Panc1 (cell line): ENCODE data around the gene SPATA31E1. TPM values are rescaled to one million over a fixed set of nuclear protein-coding genes. Genes with fewer than 3 reads are reported as not detected.
"Not testable (repeated sequence)": the region's sequence is repeated elsewhere in the genome, so short reads cannot be mapped to it uniquely, and the experiment has no call there.

Experiments used
- ATAC-seq: fragments of 200-7000 bp; cut with Tn5 transposase; 2 replicates; pipeline ENCODE4 v1.9.1; 2020; ENCODE audit warnings: mild to moderate bottlenecking, moderate library complexity
- BruUV-seq: library from RNA; stranded (reverse); fragments of 400-500 nt; replicated peaks from 2 replicates; lab custom pipeline; 2021; lab: Mats Ljungman, UMichigan
- CTCF ChIA-PET: fragments of 300-600 bp; sonication (Branson Sonifier 250); formaldehyde crosslinking; loops from one replicate; lab custom pipeline; 2022; ENCODE audit warnings: antibody characterized with exemption; lab: Charles Lee
- POLR2A ChIA-PET: fragments of 300-600 bp; sonication (Branson Sonifier 250); formaldehyde crosslinking; loops from one replicate; lab custom pipeline; 2022; ENCODE audit warnings: antibody characterized with exemption; lab: Charles Lee
- DNase-seq: peaks from one replicate; pipeline ENCODE4 v3.0.0-alpha.2; 2010; ENCODE audit warnings: low read depth, low spot score
- H3K27ac ChIP-seq: 2 replicates; pipeline ENCODE4 v1.5.1; 2011; ENCODE audit warnings: mild to moderate bottlenecking, low read length, inconsistent platforms
- H3K27me3 ChIP-seq: fragments of 200-500 bp; sonication (Bioruptor generic); 2 replicates; pipeline ENCODE4 v1.6.0; 2014; ENCODE audit warnings: low read length, inconsistent platforms; ENCODE audit not compliant: control insufficient read depth, insufficient read depth
- H3K36me3 ChIP-seq: fragments of 200-500 bp; sonication (Bioruptor generic); 2 replicates; pipeline ENCODE4 v1.5.1; 2014; ENCODE audit warnings: inconsistent platforms, mild to moderate bottlenecking, low read length, moderate library complexity; ENCODE audit not compliant: control insufficient read depth, insufficient read depth
- H3K4me1 ChIP-seq: 2 replicates; pipeline ENCODE4 v1.5.1; 2011; ENCODE audit warnings: inconsistent platforms, mild to moderate bottlenecking, low read length, moderate library complexity; ENCODE audit not compliant: control insufficient read depth, insufficient read depth
- H3K4me3 ChIP-seq, 2 experiments: 2 replicates each; pipeline ENCODE4 v1.5.1; 2011 to 2012; ENCODE audit warnings: low read depth in 2 of 2, low read length in 2 of 2, mild to moderate bottlenecking in 2 of 2, inconsistent platforms in 1 of 2, moderate library complexity in 1 of 2
- H3K9me3 ChIP-seq: fragments of 200-500 bp; sonication (Bioruptor generic); 2 replicates; pipeline ENCODE4 v1.5.1; 2014; ENCODE audit warnings: low read depth, mild to moderate bottlenecking, inconsistent platforms, low read length, moderate library complexity; ENCODE audit not compliant: control insufficient read depth, insufficient read depth
- CTCF ChIP-seq: fragments of 450-650 bp; IDR thresholded peaks from 2 replicates; pipeline ENCODE4 v1.5.1; 2017; ENCODE audit warnings: mild to moderate bottlenecking
- POLR2AphosphoS5 ChIP-seq: IDR thresholded peaks from 2 replicates; pipeline ENCODE4 v1.6.1; 2012; ENCODE audit warnings: mild to moderate bottlenecking, low read depth, low read length, moderate library complexity
- REST ChIP-seq, 2 experiments: IDR thresholded peaks; 2 replicates each; pipeline ENCODE4 v1.6.1; 2011 to 2012; ENCODE audit warnings: low read depth in 2 of 2, control low read depth in 1 of 2, low read length in 1 of 2, mild to moderate bottlenecking in 1 of 2, moderate library complexity in 1 of 2; ENCODE audit not compliant: insufficient read depth in 1 of 2
- SIN3A ChIP-seq: IDR thresholded peaks from 2 replicates; pipeline ENCODE4 v1.6.1; 2012; ENCODE audit warnings: low read depth, mild to moderate bottlenecking, low read length, moderate library complexity, borderline replicate concordance; ENCODE audit not compliant: insufficient read depth
- TCF7L2 ChIP-seq: IDR thresholded peaks from 2 replicates; pipeline ENCODE4 v1.6.1; 2011; ENCODE audit warnings: mild to moderate bottlenecking, low read depth, low read length, inconsistent platforms
- in situ Hi-C: cut with HindIII; loops from 2 replicates; pipeline ENCODE4 v1.10.0; 2016; ENCODE audit warnings: low sequenced_read_pairs, low pct_unique_long_range_greater_than_20kb
- intact Hi-C: fragments of 100-400 bp; cut with micrococcal nuclease; formaldehyde crosslinking; loops from one replicate; pipeline ENCODE4 v1.10.0; 2022; ENCODE audit not compliant: unreplicated experiment
- total RNA-seq: library from RNA; stranded (reverse); gene quantifications from one replicate; pipeline ENCODE4 v1.2.1, GENCODE V29; 2021; ENCODE audit not compliant: unreplicated experiment

The SPATA31E1 gene
- total RNA-seq, 1 experiment from 2014 or later = not detected

DNA sequence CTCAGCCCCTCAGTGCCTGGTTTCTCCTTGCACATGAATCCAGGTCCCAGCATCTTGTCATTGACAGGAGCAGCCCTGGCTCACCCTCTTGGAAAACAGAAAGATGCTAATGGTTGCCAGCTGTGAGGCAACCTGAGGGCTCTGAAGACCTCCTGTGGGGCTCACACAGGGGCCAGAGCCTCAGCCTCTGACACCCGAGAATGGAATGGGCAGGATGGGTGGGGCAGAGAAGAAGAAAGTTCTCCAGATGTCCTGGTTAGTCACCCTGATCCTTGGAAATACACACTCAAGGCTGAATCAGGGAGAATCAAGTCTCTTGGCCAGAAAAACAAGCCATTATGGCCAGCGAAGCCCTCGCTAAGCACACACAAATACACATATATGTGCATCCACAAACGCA, 32.3 kb upstream of the SPATA31E1 start:
- Histone ChIP-seq H3K27me3 (no peaks in the 10 kb centered on the region), H3K27ac (no peak overlapping the region), H3K4me1 (no peaks in the 10 kb centered on the region), H3K4me3 (no peak overlapping the region), H3K9me3 (no peaks in the 10 kb centered on the region), H3K36me3 (no peaks in the 10 kb centered on the region)
- intact Hi-C loops = no loop called here
- BruUV-seq = no TSS peak
- ATAC-seq = no peak
- ChIA-PET POLR2A (no interaction called here), CTCF (no interaction called here)
- TF ChIP-seq POLR2AphosphoS5 = no peak
- no peak for TF ChIP-seq REST (IDR thresholded peaks at IDR 0.05; ENCODE audit: insufficient read depth in 1 of 2, low read depth in 2 of 2, low read length in 1 of 2)
- TF ChIP-seq CTCF = no peak
- TF ChIP-seq SIN3A = no peak
- no peak for TF ChIP-seq TCF7L2
- DNase-seq = no peak
- in situ Hi-C loops = no loop called here

GRCh38 chr9:87851186-87851585, 31.5 kb upstream of the SPATA31E1 start:
- POLR2A ChIA-PET, H3K9me3 ChIP-seq, H3K27ac ChIP-seq, H3K4me1 ChIP-seq, intact Hi-C loops, H3K36me3 ChIP-seq, BruUV-seq, H3K27me3 ChIP-seq, DNase-seq, ATAC-seq, in situ Hi-C loops, CTCF ChIA-PET, H3K4me3 ChIP-seq: not testable (repeated sequence)

- no peak for ATAC-seq
- POLR2A ChIA-PET = no interaction called here
Observed at GRCh38 chr9:87853302-87853701, 29.4 kb upstream of the SPATA31E1 start.

More at GRCh38 chr9:87853302-87853701, 29.4 kb upstream of the SPATA31E1 start:
- H3K27me3 ChIP-seq = no peaks in the 10 kb centered on the region
- H3K36me3 ChIP-seq = no peaks in the 10 kb centered on the region
- no peaks in the 10 kb centered on the region for H3K9me3 ChIP-seq
- H3K4me1 ChIP-seq = no peaks in the 10 kb centered on the region
- no TSS peak for BruUV-seq
- intact Hi-C loops (no loop called here), in situ Hi-C loops (no loop called here)
- DNase-seq = no peak
- no peak overlapping the region for H3K4me3 ChIP-seq
- H3K27ac ChIP-seq = no peak overlapping the region
- CTCF ChIA-PET = no interaction called here
- no peak for TF ChIP-seq REST (IDR thresholded peaks at IDR 0.05; ENCODE audit: insufficient read depth in 1 of 2, low read depth in 2 of 2, low read length in 1 of 2)
- no peak for TF ChIP-seq POLR2AphosphoS5
- no peak for TF ChIP-seq CTCF
- no peak for TF ChIP-seq TCF7L2
- no peak for TF ChIP-seq SIN3A
